Coronary artery (tissue), 2 donors: Measurements from ENCODE around the gene MCCC2.

Experiments used
- DNase-seq: peaks from one replicate; pipeline ENCODE4 v3.0.0-alpha.2; 2017; ENCODE audit warnings: low spot score
- H3K27ac ChIP-seq, 2 donors: fragments of 200-600 bp; sonication (generic); one replicate each; pipeline ENCODE4 v1.5.1; 2016 to 2019
- H3K4me3 ChIP-seq: fragments of 200-600 bp; sonication (generic); 2 replicates; pipeline ENCODE4 v1.5.1; 2016; ENCODE audit warnings: mild to moderate bottlenecking, moderate library complexity
- CTCF ChIP-seq: fragments of 200-600 bp; sonication (generic); IDR thresholded peaks from one replicate; pipeline ENCODE4 v1.5.1; 2019; ENCODE audit warnings: antibody characterized with exemption

Gene MCCC2

DNA sequence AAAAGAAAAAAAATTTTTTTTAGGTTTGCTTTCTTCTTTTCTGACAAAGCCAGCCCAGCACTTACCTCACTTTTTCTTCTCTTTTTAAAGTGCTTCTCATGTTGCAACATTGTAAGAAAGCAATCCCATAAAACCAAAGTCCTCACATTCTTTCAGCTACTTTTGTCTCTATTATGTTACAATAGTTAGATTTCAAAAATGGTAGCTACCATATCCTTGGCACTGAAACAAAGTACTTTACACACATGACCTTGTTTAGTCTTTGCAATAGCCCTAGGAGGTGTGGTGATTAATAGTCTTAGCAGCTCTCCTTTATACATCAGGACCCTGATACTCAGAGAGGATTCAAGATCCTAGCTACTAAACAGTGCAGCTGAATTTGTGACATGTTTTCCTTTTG lies 108.5 kb downstream of the MCCC2 start:
- no peak overlapping the region for H3K4me3 ChIP-seq
- H3K27ac ChIP-seq = no peak overlapping the region
- DNase-seq = no peak
- no peak for TF ChIP-seq CTCF

- Histone ChIP-seq H3K27ac (no peak overlapping the region), H3K4me3 (no peak overlapping the region)
- no peak for TF ChIP-seq CTCF
- no peak for DNase-seq
Measured at GRCh38 chr5:71697967-71698366, 110.8 kb downstream of the MCCC2 start.

- no peak overlapping the region for H3K27ac ChIP-seq
- no peak for TF ChIP-seq CTCF
- no peak overlapping the region for H3K4me3 ChIP-seq
- no peak for DNase-seq
Measured at GRCh38 chr5:71699233-71699632, 112.1 kb downstream of the MCCC2 start.

GRCh38 chr5:71699751-71700150 lies 112.6 kb downstream of the MCCC2 start:
- Histone ChIP-seq H3K4me3 (no peak overlapping the region), H3K27ac (no peak overlapping the region)
- no peak for TF ChIP-seq CTCF
- DNase-seq = no peak

DNA sequence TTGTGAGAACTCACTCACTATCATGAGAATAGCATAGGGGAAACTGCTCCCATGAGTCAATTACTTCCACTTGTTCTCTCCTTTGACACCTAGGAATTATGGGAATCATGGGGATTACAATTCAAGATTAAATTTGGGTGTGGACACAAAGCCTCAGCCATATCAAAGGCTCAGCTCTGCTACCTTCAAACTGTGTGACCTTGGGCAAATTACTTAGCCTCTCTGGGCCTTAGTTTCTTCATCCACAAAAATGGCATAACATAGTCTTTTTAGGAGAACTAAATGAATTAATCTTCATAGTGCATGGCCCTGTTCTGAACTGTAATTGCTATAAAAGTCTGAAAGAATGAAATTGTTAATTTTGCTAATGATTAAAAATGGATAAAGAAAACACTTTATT lies 113.7 kb downstream of the MCCC2 start:
- no peak for DNase-seq
- no peak for TF ChIP-seq CTCF

GRCh38 chr5:71701407-71701806 lies 114.3 kb downstream of the MCCC2 start:
- DNase-seq = no peak
- no peak for TF ChIP-seq CTCF
- Histone ChIP-seq H3K27ac (no peak overlapping the region), H3K4me3 (no peak overlapping the region)

More for the DNA sequence above, 113.7 kb downstream of the MCCC2 start:
- no peak overlapping the region for H3K27ac ChIP-seq
- no peak overlapping the region for H3K4me3 ChIP-seq

- no peak for DNase-seq
- no peak overlapping the region for H3K27ac ChIP-seq
- no peak for TF ChIP-seq CTCF
- no peak overlapping the region for H3K4me3 ChIP-seq
Measured at GRCh38 chr5:71703941-71704340, 116.8 kb downstream of the MCCC2 start.
